HepG2 (cell line): ENCODE data around the gene ZNF19. TPM values are rescaled to one million over a fixed set of nuclear protein-coding genes. Genes with fewer than 3 reads are reported as not detected.
A peak's percentile ranks its signal among the peaks of the same experiment; 100 is the strongest.

Experiments
- DMAP1 ChIP-seq: IDR thresholded peaks from 2 replicates; pipeline ENCODE4 v1.6.1; 2016
- ELF1 ChIP-seq: sonication (generic); formaldehyde crosslinking; IDR thresholded peaks from 2 replicates; pipeline ENCODE4 v1.4.0; 2020; ENCODE audit warnings: missing genetic modification reagents
- FOXA1 ChIP-seq, 2 experiments: fragments of 450-650 bp in 1 of 2; sonication (generic) in 1 of 2; formaldehyde crosslinking in 1 of 2; IDR thresholded peaks; 2 replicates each; pipeline versions ENCODE4 v1.4.0 to v1.6.1; 2016 to 2020; ENCODE audit warnings: missing genetic modification reagents in 1 of 2
- GPN1 ChIP-seq: sonication (generic); formaldehyde crosslinking; IDR thresholded peaks from 2 replicates; pipeline ENCODE4 v1.5.1; 2020; ENCODE audit warnings: missing genetic modification reagents, borderline replicate concordance
- HDAC2 ChIP-seq: sonication (generic); formaldehyde crosslinking; IDR thresholded peaks from 2 replicates; pipeline ENCODE4 v1.4.0; 2020; ENCODE audit warnings: missing genetic modification reagents
- HMG20A ChIP-seq: IDR thresholded peaks from 2 replicates; pipeline ENCODE4 v1.6.1; 2016; ENCODE audit warnings: borderline replicate concordance
- MAFK ChIP-seq, 2 experiments: IDR thresholded peaks in 1 of 2; conservative IDR thresholded peaks in 1 of 2; 2 replicates each; pipeline ENCODE4 v1.6.1; 2011; ENCODE audit warnings: improper control_type of control experiment in 2 of 2, low read length in 2 of 2
- MATR3 ChIP-seq: sonication (generic); formaldehyde crosslinking; IDR thresholded peaks from 2 replicates; pipeline ENCODE4 v1.4.0; 2020; ENCODE audit warnings: missing genetic modification reagents
- NCOA1 ChIP-seq: sonication (generic); formaldehyde crosslinking; IDR thresholded peaks from 2 replicates; pipeline ENCODE4 v1.9.0; 2021; ENCODE audit warnings: missing genetic modification reagents
- NR2F1 ChIP-seq, 2 experiments: fragments of 450-650 bp in 1 of 2; formaldehyde crosslinking in 1 of 2; IDR thresholded peaks; 2 replicates each; pipeline versions ENCODE4 v1.5.0 to v1.6.1; 2016 to 2020; ENCODE audit warnings: mild to moderate bottlenecking in 1 of 2, missing compliant biosample characterization in 1 of 2, missing genetic modification reagents in 1 of 2, moderate library complexity in 1 of 2
- PAWR ChIP-seq: sonication (generic); formaldehyde crosslinking; IDR thresholded peaks from 2 replicates; pipeline ENCODE4 v1.4.0; 2020; ENCODE audit warnings: missing genetic modification reagents, mild to moderate bottlenecking, borderline replicate concordance
- RNF2 ChIP-seq: fragments of 450-650 bp; conservative IDR thresholded peaks from 2 replicates; pipeline ENCODE4 v1.6.1; 2016; ENCODE audit warnings: low read depth
- TBX3 ChIP-seq: fragments of 450-650 bp; IDR thresholded peaks from 2 replicates; pipeline ENCODE4 v1.6.1; 2017; ENCODE audit warnings: antibody characterized with exemption, mild to moderate bottlenecking, inconsistent platforms, borderline replicate concordance
- ZBTB38 ChIP-seq: sonication (generic); formaldehyde crosslinking; IDR thresholded peaks from 2 replicates; pipeline ENCODE4 v1.5.1; 2020; ENCODE audit warnings: mild to moderate bottlenecking, missing genetic modification reagents
- ZNF225 ChIP-seq: sonication (generic); formaldehyde crosslinking; IDR thresholded peaks from 2 replicates; pipeline ENCODE4 v1.4.0; 2020; ENCODE audit warnings: mild to moderate bottlenecking, missing genetic modification reagents
- ZNF382 ChIP-seq: sonication (generic); formaldehyde crosslinking; IDR thresholded peaks from 2 replicates; pipeline ENCODE4 v1.5.0; 2020; ENCODE audit warnings: missing genetic modification reagents, mild to moderate bottlenecking, borderline replicate concordance
- ZNF577 ChIP-seq: sonication (generic); formaldehyde crosslinking; IDR thresholded peaks from 2 replicates; pipeline ENCODE4 v1.4.0; 2020; ENCODE audit warnings: mild to moderate bottlenecking, low read depth, missing genetic modification reagents, borderline replicate concordance
- polyA plus RNA-seq, 8 experiments: library from polyadenylated mRNA; depleted of rRNA in 3 of 8; stranded (reverse) in 7 of 8; unstranded in 1 of 8; fragments of >200 nt; fragmentation: Illumina TruSeq in 4 of 8; extraction: Trizol in 4 of 8; gene quantifications; 2 replicates each; pipeline versions ENCODE4 v1.2.1 to v1.2.3, GENCODE V29; 2011 to 2016; ENCODE audit warnings: low read depth in 4 of 8, missing spikeins in 1 of 8, mixed read lengths in 1 of 8; ENCODE audit not compliant: insufficient read depth in 1 of 8
- total RNA-seq, 5 experiments: library from RNA; depleted of rRNA; stranded (reverse); fragments of >200 nt; fragmentation: Illumina TruSeq; extraction: Trizol; gene quantifications; 2 replicates each; pipeline ENCODE4 v1.2.3, GENCODE V29; 2016; ENCODE audit warnings: low read depth in 1 of 5
- TF ChIP-seq, protein P1 (sequence below): sonication (generic); formaldehyde crosslinking; IDR thresholded peaks from 2 replicates; pipeline ENCODE4 v1.4.0; 2020; ENCODE audit warnings: missing genetic modification reagents
- TF ChIP-seq, protein P2 (sequence below): sonication (generic); formaldehyde crosslinking; IDR thresholded peaks from 2 replicates; pipeline ENCODE4 v1.4.0; 2020; ENCODE audit warnings: missing genetic modification reagents, borderline replicate concordance
- TF ChIP-seq, protein P3 (sequence below): sonication (generic); formaldehyde crosslinking; conservative IDR thresholded peaks from 2 replicates; pipeline ENCODE4 v1.8.0; 2022; ENCODE audit warnings: mild to moderate bottlenecking, moderate library complexity, missing genetic modification reagents
- TF ChIP-seq, protein P4 (sequence below): IDR thresholded peaks from 2 replicates; pipeline ENCODE4 v1.6.1; 2018; ENCODE audit warnings: missing genetic modification reagents, mild to moderate bottlenecking, missing compliant biosample characterization
- TF ChIP-seq, protein P5 (sequence below): sonication (generic); IDR thresholded peaks from 2 replicates; pipeline ENCODE4 v1.6.1; 2016; ENCODE audit warnings: low read depth, borderline replicate concordance

The ZNF19 gene
- total and polyA plus RNA-seq, 2 of the 13 experiments (the other 11 are each of a cell fraction or from before 2014, with no cell fraction given): 3.2 to 5.8 TPM

DNA sequence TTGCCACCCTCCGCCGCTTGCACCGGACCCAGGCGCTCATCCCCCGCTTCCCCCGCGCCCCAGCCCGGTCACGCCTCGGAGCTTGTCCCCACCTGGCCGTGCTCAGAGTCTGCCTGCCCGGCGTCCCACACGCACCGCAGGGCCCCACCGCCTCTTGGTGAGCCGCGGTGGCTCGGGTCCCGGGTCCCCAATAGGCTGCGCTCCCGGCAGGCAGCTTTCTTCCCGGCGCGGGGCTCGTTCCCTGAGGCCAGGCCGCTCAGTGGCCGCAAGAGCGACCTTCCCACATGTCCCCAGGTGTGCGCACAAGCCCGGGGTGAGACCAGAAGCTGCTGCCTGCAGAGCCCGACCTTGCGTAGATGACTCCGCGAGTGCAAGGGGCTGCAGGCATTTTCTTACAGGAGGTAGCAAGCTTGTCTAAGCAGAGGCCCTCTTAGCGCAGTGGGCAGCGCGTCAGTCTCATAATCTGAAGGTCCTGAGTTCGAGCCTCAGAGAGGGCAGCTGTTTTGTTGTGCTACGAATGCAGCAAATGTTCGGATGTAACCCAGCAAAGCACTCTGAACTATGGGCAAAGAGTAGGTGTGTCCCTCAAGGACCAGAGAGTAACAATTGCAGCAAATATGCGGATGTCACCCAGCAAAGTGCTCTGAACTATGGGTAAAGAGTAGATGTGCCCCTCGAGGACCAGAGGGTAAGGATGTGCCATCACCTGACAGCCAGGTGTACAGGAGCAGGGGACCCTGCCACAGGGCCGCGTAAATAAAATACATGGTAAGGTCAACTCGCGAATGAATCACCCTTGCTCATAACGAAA is 62.9 kb downstream of the ZNF19 start (continued):
- TF ChIP-seq ZBTB38 (CRISPR knock-in tag): no peak; the same call in 1 of the 2 replicates
- no peak for TF ChIP-seq ZNF577
- TF ChIP-seq, protein P1, sequence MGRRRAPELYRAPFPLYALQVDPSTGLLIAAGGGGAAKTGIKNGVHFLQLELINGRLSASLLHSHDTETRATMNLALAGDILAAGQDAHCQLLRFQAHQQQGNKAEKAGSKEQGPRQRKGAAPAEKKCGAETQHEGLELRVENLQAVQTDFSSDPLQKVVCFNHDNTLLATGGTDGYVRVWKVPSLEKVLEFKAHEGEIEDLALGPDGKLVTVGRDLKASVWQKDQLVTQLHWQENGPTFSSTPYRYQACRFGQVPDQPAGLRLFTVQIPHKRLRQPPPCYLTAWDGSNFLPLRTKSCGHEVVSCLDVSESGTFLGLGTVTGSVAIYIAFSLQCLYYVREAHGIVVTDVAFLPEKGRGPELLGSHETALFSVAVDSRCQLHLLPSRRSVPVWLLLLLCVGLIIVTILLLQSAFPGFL (CRISPR knock-in tag): 0 out of 2 replicates have a peak, but pooled peaks have one; percentile 6
- no peak for TF ChIP-seq MATR3 (CRISPR knock-in tag)
- TF ChIP-seq FOXA1 (IDR thresholded peaks at IDR 0.05): no peak
- TF ChIP-seq FOXA1 (CRISPR knock-in tag; IDR thresholded peaks at IDR 0.05): peak; percentile 7; the same call in 1 of the 2 replicates
- no peak; the same call in 1 of the 2 replicates for TF ChIP-seq RNF2
- TF ChIP-seq, protein P2, sequence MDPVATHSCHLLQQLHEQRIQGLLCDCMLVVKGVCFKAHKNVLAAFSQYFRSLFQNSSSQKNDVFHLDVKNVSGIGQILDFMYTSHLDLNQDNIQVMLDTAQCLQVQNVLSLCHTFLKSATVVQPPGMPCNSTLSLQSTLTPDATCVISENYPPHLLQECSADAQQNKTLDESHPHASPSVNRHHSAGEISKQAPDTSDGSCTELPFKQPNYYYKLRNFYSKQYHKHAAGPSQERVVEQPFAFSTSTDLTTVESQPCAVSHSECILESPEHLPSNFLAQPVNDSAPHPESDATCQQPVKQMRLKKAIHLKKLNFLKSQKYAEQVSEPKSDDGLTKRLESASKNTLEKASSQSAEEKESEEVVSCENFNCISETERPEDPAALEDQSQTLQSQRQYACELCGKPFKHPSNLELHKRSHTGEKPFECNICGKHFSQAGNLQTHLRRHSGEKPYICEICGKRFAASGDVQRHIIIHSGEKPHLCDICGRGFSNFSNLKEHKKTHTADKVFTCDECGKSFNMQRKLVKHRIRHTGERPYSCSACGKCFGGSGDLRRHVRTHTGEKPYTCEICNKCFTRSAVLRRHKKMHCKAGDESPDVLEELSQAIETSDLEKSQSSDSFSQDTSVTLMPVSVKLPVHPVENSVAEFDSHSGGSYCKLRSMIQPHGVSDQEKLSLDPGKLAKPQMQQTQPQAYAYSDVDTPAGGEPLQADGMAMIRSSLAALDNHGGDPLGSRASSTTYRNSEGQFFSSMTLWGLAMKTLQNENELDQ (CRISPR knock-in tag): peak; percentile 67; the same call in 1 of the 2 replicates
- TF ChIP-seq MAFK (conservative IDR thresholded peaks at IDR 0.05 in 1 of 2, IDR thresholded peaks at IDR 0.05 in 1 of 2; ENCODE audit: low read length in 2 of 2): no peak
- TF ChIP-seq HDAC2 (CRISPR knock-in tag): peak; percentile 98
- peak; percentile 81 for TF ChIP-seq ELF1 (CRISPR knock-in tag)
- peak in 1 of 2 experiments; percentile 45; a peak in 1 of 4 replicates for TF ChIP-seq NR2F1 (CRISPR knock-in tag; IDR thresholded peaks at IDR 0.05)
- TF ChIP-seq NCOA1: no peak; the same call in 1 of the 2 replicates
- TF ChIP-seq, protein P3, sequence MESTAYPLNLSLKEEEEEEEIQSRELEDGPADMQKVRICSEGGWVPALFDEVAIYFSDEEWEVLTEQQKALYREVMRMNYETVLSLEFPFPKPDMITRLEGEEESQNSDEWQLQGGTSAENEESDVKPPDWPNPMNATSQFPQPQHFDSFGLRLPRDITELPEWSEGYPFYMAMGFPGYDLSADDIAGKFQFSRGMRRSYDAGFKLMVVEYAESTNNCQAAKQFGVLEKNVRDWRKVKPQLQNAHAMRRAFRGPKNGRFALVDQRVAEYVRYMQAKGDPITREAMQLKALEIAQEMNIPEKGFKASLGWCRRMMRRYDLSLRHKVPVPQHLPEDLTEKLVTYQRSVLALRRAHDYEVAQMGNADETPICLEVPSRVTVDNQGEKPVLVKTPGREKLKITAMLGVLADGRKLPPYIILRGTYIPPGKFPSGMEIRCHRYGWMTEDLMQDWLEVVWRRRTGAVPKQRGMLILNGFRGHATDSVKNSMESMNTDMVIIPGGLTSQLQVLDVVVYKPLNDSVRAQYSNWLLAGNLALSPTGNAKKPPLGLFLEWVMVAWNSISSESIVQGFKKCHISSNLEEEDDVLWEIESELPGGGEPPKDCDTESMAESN: peak; percentile 97
- TF ChIP-seq, protein P4, sequence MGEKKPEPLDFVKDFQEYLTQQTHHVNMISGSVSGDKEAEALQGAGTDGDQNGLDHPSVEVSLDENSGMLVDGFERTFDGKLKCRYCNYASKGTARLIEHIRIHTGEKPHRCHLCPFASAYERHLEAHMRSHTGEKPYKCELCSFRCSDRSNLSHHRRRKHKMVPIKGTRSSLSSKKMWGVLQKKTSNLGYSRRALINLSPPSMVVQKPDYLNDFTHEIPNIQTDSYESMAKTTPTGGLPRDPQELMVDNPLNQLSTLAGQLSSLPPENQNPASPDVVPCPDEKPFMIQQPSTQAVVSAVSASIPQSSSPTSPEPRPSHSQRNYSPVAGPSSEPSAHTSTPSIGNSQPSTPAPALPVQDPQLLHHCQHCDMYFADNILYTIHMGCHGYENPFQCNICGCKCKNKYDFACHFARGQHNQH: peak; percentile 99
- no peak for TF ChIP-seq ZNF382 (CRISPR knock-in tag)
- TF ChIP-seq TBX3: no peak
- TF ChIP-seq DMAP1 (CRISPR knock-in tag): peak; percentile 72; the same call in 1 of the 2 replicates
- TF ChIP-seq HMG20A (CRISPR knock-in tag): peak; percentile 80; the same call in 1 of the 2 replicates
- TF ChIP-seq ZNF225 (CRISPR knock-in tag): peak; percentile 92
- TF ChIP-seq, protein P5, sequence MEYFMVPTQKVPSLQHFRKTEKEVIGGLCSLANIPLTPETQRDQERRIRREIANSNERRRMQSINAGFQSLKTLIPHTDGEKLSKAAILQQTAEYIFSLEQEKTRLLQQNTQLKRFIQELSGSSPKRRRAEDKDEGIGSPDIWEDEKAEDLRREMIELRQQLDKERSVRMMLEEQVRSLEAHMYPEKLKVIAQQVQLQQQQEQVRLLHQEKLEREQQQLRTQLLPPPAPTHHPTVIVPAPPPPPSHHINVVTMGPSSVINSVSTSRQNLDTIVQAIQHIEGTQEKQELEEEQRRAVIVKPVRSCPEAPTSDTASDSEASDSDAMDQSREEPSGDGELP: peak; percentile 77
- TF ChIP-seq PAWR (CRISPR knock-in tag): peak; percentile 99
- no peak for TF ChIP-seq GPN1
